Measurements from ENCODE around the gene TSPAN4. TPM values are rescaled to one million over a fixed set of nuclear protein-coding genes. Genes with fewer than 3 reads are reported as not detected.

The TSPAN4 gene
- total and polyA plus RNA-seq, 12 donors, result 22.2 to 66.5 (median 29.5) TPM

- WGBS, 2 donors, result 93% methylated on average over 14 of the region's 14 CpGs
- no peak for ATAC-seq
Measured at GRCh38 chr11:887589-887988, 44.9 kb downstream of the TSPAN4 start.

GRCh38 chr11:888310-889212, 45.9 kb downstream of the TSPAN4 start:
- 92 to 93% methylated on average over 45 of the region's 45 CpGs for WGBS, 2 donors
- Histone ChIP-seq H3K9me3 (no peaks in the 10 kb centered on the region), H3K27me3 (no peaks in the 10 kb centered on the region), H3K36me3 (peaks cover 0 to 44% (median 0%) of the 10 kb centered on the region in 9 donors), H3K4me3 (no peak overlapping the region), H3K27ac (no peak overlapping the region), H3K4me1 (no peaks in the 10 kb centered on the region)
- DNase-seq (no peak), ATAC-seq (no peak)
- intact Hi-C loops (cut with DNase I), result no loop called here
- no peak for TF ChIP-seq CTCF (IDR thresholded peaks at IDR 0.05)

More at GRCh38 chr11:887589-887988, 44.9 kb downstream of the TSPAN4 start:
- intact Hi-C loops (cut with DNase I), result no loop called here
- TF ChIP-seq CTCF (IDR thresholded peaks at IDR 0.05), result no peak
- H3K4me1 ChIP-seq, result no peaks in the 10 kb centered on the region
- no peaks in the 10 kb centered on the region for H3K9me3 ChIP-seq
- no peak overlapping the region for H3K27ac ChIP-seq
- no peaks in the 10 kb centered on the region for H3K27me3 ChIP-seq
- no peak overlapping the region for H3K4me3 ChIP-seq
- DNase-seq, result no peak
- H3K36me3 ChIP-seq, result peaks cover 0 to 54% (median 0%) of the 10 kb centered on the region in 9 donors

GRCh38 chr11:889257-889656, 46.6 kb downstream of the TSPAN4 start:
- intact Hi-C loops (cut with DNase I), result no loop called here
- Histone ChIP-seq H3K27ac (no peak overlapping the region), H3K4me1 (no peaks in the 10 kb centered on the region), H3K36me3 (peaks cover 0 to 41% (median 0%) of the 10 kb centered on the region in 9 donors), H3K27me3 (no peaks in the 10 kb centered on the region), H3K9me3 (no peaks in the 10 kb centered on the region), H3K4me3 (no peak overlapping the region)
- DNase-seq (no peak), ATAC-seq (no peak)
- no peak for TF ChIP-seq CTCF (IDR thresholded peaks at IDR 0.05)
- 91 to 94% methylated on average over 13 of the region's 13 CpGs for WGBS, 2 donors

- Histone ChIP-seq H3K4me1 (no peaks in the 10 kb centered on the region), H3K36me3 (peaks cover 0 to 41% (median 0%) of the 10 kb centered on the region in 9 donors), H3K27me3 (no peaks in the 10 kb centered on the region), H3K27ac (no peak overlapping the region), H3K4me3 (no peak overlapping the region), H3K9me3 (no peaks in the 10 kb centered on the region)
- TF ChIP-seq CTCF (IDR thresholded peaks at IDR 0.05), result no peak
- DNase-seq (no peak), ATAC-seq (no peak)
- WGBS, 2 donors, result 91 to 92% methylated on average over 32 of the region's 32 CpGs
- intact Hi-C loops (cut with DNase I), result no loop called here
Measured at GRCh38 chr11:889687-890475, 47.2 kb downstream of the TSPAN4 start.

Measured in heart right ventricle (tissue), 16 donors.